GM18519 (cell line): ENCODE results near the gene PCMT1.
"Not testable (repeated sequence)": the region's sequence is repeated elsewhere in the genome, so short reads cannot be mapped to it uniquely, and the experiment has no call there.

ENCODE experiments used
- ATAC-seq: cut with Tn5 transposase; IDR thresholded peaks from one replicate; pipeline ENCODE4 v1.9.1; 2021; ENCODE audit warnings: mild to moderate bottlenecking, moderate library complexity; ENCODE audit not compliant: unreplicated experiment, low FRiP score

Gene PCMT1

DNA sequence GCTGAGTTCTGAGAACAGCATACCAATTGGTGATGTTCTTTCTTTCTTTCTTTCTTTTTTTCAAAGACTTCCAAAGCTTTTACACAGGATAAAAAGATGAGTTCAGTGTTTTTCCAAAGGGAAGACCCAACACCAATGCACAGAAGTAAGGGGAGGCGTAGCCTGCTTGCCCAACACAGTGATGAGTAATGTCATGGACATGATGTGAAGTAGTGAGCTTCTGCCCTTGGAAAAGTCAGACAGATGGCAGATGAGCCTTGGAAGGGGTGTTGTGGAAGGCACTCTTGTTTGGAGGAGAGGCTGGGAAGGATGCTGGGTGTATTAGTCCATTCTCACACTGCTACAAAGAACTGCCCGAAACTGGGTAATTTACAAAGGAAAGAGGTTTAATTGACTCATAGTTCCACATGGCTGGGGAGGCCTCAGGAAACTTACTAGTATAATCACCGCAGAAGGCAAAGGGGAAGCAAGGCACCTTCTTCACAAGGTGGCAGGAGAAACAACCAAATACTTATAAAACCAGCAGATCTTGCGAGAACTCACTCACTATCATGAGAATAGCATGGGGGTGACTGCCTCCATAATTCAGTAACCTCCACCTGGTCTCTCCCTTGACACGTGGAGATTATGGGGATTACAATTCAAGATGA is 102.0 kb downstream of the PCMT1 start:
- ATAC-seq: no peak

- ATAC-seq: no peak
These were observed 102.6 kb downstream of the PCMT1 start for GRCh38 chr6:149852180-149852579.

- no peak for ATAC-seq
These were observed 103.3 kb downstream of the PCMT1 start for GRCh38 chr6:149852881-149853280.

- not testable (repeated sequence) for ATAC-seq
These were observed 104.5 kb downstream of the PCMT1 start for GRCh38 chr6:149854017-149854416.

DNA sequence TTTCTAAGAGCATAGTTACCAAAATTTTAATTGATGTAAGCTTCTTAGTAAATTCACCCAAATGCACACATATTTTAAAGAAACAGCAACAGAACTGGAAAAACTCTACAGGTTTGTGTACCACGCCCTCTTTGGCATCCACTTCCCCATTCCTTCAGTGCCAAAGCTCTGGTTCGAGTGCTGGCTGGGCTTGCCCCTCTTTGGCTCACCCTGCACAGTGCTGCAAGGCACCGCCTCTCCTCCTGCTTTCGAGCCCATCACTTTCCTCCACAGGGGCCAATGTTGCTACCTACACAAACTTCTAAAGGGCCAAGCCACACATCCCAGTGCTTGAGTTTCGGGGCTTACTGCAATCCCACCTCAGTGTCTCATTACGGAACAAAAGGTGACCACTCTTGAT is 105.0 kb downstream of the PCMT1 start:
- no peak for ATAC-seq

GRCh38 chr6:149855040-149855654 is 105.6 kb downstream of the PCMT1 start:
- no peak for ATAC-seq

GRCh38 chr6:149855741-149856140 is 106.2 kb downstream of the PCMT1 start:
- no peak for ATAC-seq

DNA sequence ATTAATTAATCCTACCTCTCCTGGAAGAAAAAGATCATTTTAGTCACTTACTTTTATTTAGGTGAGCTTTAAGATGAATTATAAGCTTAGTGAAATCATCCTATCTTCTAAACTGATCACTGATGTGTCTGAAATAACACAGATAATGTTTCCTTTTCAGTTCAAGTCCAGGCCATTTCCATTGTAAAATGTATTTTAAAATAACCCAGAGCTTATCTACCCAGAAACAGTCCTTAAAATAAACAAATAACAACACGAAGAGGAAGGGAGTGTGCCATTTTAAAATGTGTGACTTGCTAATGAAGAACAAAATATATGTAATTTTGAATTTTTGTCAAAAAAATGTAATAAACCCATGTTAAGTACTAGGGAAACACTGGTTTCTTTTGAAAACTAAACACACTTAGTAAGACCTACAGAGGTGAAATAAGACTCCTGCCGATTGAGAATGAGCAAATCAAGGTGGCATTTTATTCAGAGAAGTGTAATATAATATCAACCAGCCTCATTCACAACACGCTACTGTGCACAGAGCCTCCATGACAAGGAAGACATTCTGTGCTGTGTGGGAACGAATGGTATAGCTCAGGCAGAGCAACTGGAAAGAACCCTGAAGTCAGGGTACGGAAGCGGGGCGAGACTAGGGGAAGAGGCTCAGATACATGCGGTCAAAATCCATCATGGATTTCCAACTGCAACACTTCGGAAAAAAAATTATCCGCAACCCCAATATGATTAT is 106.9 kb downstream of the PCMT1 start:
- ATAC-seq: no peak

- ATAC-seq: no peak
These were observed 108.0 kb downstream of the PCMT1 start for GRCh38 chr6:149857541-149857940.

DNA sequence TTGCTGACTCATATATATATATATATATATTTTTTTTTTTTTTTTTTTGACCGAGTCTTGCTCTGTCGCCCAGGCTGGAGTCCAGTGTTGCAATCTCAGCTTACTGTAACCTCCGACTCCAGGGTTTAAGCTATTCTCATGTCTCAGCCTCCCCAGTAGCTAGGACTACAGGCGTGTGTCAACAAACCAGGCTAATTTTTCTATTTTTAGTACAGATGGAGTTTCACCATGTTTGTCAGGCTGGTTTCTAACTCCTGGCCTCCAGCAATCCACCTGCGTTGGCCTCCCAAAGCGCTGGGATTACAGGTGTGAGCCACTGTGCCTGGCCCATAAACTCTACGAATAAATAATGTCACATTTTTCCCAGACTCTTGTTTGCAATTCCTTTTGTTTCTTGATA is 109.8 kb downstream of the PCMT1 start:
- no peak for ATAC-seq

GRCh38 chr6:149859938-149860337 is 110.4 kb downstream of the PCMT1 start:
- ATAC-seq: no peak

DNA sequence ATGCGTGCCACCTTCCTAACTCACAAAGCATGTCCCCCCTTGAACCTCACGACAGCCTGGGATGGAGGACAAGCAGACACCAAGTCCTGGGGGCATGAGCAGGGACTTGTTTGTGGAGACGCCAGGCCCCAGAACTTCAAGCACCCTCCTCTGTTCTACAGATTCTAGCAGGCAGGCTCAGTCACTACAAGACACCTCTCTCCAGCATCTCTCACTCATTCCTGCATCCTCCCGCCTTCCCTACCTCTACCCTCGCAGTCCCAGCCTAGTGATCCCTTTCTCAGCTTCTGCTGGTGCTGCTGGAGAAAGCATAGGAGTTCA is 110.9 kb downstream of the PCMT1 start:
- ATAC-seq: no peak
